Breast epithelium (tissue), 3 donors: ENCODE measurements around the gene KIR2DL3.
"Not testable (repeated sequence)": the region's sequence is repeated elsewhere in the genome, so short reads cannot be mapped to it uniquely, and the experiment has no call there.

Source experiments
- POLR2A ChIP-seq: fragments of 450-650 bp; IDR thresholded peaks from one replicate; pipeline ENCODE4 v1.6.1; 2016; ENCODE audit warnings: antibody characterized with exemption, mild to moderate bottlenecking, moderate library complexity
- TF ChIP-seq, protein P1 (sequence below), 3 donors: fragments of 450-650 bp; IDR thresholded peaks; one replicate each; pipeline ENCODE4 v1.5.1; 2016 to 2017; ENCODE audit warnings: antibody characterized with exemption in 3 of 3, mild to moderate bottlenecking in 3 of 3, moderate library complexity in 3 of 3

DNA sequence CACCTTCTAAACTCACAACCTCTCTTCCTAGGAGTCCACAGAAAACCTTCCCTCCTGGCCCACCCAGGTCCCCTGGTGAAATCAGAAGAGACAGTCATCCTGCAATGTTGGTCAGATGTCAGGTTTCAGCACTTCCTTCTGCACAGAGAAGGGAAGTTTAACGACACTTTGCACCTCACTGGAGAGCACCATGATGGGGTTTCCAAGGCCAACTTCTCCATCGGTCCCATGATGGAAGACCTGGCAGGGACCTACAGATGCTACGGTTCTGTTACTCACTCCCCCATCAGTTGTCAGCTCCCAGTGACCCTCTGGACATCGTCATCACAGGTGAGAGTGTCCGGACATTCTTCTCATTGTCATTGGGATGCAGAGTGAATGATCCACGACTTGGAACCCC is 20.3 kb downstream of the KIR2DL3 start:
- not testable (repeated sequence) for TF ChIP-seq POLR2A
- TF ChIP-seq, protein P1, sequence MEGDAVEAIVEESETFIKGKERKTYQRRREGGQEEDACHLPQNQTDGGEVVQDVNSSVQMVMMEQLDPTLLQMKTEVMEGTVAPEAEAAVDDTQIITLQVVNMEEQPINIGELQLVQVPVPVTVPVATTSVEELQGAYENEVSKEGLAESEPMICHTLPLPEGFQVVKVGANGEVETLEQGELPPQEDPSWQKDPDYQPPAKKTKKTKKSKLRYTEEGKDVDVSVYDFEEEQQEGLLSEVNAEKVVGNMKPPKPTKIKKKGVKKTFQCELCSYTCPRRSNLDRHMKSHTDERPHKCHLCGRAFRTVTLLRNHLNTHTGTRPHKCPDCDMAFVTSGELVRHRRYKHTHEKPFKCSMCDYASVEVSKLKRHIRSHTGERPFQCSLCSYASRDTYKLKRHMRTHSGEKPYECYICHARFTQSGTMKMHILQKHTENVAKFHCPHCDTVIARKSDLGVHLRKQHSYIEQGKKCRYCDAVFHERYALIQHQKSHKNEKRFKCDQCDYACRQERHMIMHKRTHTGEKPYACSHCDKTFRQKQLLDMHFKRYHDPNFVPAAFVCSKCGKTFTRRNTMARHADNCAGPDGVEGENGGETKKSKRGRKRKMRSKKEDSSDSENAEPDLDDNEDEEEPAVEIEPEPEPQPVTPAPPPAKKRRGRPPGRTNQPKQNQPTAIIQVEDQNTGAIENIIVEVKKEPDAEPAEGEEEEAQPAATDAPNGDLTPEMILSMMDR (IDR thresholded peaks at IDR 0.05): not testable (repeated sequence)
